Thoracic aorta (tissue), 2 donors: ENCODE results near the gene SCGN. TPM values are rescaled to one million over a fixed set of nuclear protein-coding genes. Genes with fewer than 3 reads are reported as not detected.

Source experiments
- ATAC-seq: fragments of 150-250 bp; one replicate; pipeline ENCODE4 v1.8.0; 2017; ENCODE audit warnings: low read depth; ENCODE audit not compliant: insufficient number of reproducible peaks, low FRiP score
- DNase-seq: peaks from one replicate; pipeline ENCODE4 v3.0.0-alpha.2; 2020; ENCODE audit warnings: low spot score
- H3K27ac ChIP-seq, 2 donors: fragments of 200-600 bp; sonication (generic); 1 replicate in 1 of 2; 2 replicates in 1 of 2; pipeline ENCODE4 v1.5.1; 2016; ENCODE audit warnings: mild to moderate bottlenecking in 2 of 2, moderate library complexity in 2 of 2
- H3K27me3 ChIP-seq: fragments of 200-600 bp; sonication (generic); replicated peaks from 2 replicates; pipeline ENCODE4 v1.6.0; 2016; ENCODE audit warnings: mild to moderate bottlenecking; ENCODE audit not compliant: insufficient read depth
- H3K36me3 ChIP-seq: fragments of 200-600 bp; sonication (generic); one replicate; pipeline ENCODE4 v1.5.1; 2016
- H3K4me1 ChIP-seq, 2 donors: fragments of 200-600 bp; sonication (generic); 1 replicate in 1 of 2; 2 replicates in 1 of 2; pipeline versions ENCODE4 v1.5.1 to v1.6.0; 2016; ENCODE audit warnings: low read depth in 2 of 2, mild to moderate bottlenecking in 1 of 2; ENCODE audit not compliant: control insufficient read depth in 1 of 2
- H3K4me3 ChIP-seq: fragments of 200-600 bp; sonication (generic); 2 replicates; pipeline ENCODE4 v1.5.1; 2016; ENCODE audit warnings: mild to moderate bottlenecking
- H3K9me3 ChIP-seq: fragments of 200-600 bp; sonication (generic); 2 replicates; pipeline ENCODE4 v1.5.1; 2016
- total RNA-seq, 2 donors: library from RNA; depleted of rRNA; stranded (reverse); fragments of >200 nt; gene quantifications; one replicate each; pipeline versions ENCODE4 v1.1.0 to v1.2.3, GENCODE V29; 2016
- TF ChIP-seq, protein P1 (sequence below): fragments of 200-600 bp; sonication (generic); IDR thresholded peaks from one replicate; pipeline ENCODE4 v1.5.1; 2019; ENCODE audit warnings: antibody characterized with exemption

The SCGN gene
- total RNA-seq, 2 donors from 2014 or later = 1.4 to 4.5 TPM

GRCh38 chr6:25726122-25726911 lies 74.3 kb downstream of the SCGN start:
- no peaks in the 10 kb centered on the region for H3K36me3 ChIP-seq
- peaks cover 0 to 7% of the 10 kb centered on the region in 2 donors for H3K4me1 ChIP-seq
- TF ChIP-seq, protein P1, sequence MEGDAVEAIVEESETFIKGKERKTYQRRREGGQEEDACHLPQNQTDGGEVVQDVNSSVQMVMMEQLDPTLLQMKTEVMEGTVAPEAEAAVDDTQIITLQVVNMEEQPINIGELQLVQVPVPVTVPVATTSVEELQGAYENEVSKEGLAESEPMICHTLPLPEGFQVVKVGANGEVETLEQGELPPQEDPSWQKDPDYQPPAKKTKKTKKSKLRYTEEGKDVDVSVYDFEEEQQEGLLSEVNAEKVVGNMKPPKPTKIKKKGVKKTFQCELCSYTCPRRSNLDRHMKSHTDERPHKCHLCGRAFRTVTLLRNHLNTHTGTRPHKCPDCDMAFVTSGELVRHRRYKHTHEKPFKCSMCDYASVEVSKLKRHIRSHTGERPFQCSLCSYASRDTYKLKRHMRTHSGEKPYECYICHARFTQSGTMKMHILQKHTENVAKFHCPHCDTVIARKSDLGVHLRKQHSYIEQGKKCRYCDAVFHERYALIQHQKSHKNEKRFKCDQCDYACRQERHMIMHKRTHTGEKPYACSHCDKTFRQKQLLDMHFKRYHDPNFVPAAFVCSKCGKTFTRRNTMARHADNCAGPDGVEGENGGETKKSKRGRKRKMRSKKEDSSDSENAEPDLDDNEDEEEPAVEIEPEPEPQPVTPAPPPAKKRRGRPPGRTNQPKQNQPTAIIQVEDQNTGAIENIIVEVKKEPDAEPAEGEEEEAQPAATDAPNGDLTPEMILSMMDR = no peak
- no peak overlapping the region for H3K27ac ChIP-seq
- no peaks in the 10 kb centered on the region for H3K27me3 ChIP-seq
- H3K9me3 ChIP-seq = no peaks in the 10 kb centered on the region
- ATAC-seq (no peak), DNase-seq (no peak)
- no peak overlapping the region for H3K4me3 ChIP-seq

DNA sequence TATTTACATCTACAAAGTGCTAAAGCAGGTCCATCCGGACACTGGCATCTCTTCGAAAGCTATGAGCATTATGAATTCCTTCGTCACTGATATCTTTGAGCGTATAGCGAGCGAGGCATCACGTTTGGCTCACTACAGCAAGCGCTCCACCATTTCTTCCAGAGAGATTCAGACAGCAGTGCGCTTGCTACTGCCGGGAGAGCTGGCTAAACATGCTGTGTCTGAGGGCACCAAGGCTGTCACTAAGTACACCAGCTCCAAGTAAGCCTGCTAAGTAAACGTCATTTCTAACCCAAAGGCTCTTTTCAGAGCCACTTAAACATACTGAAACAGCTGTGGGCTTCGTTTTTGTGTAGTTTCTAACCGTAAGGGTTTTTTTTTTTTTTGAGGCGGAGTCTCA lies 75.0 kb downstream of the SCGN start:
- no peaks in the 10 kb centered on the region for H3K9me3 ChIP-seq
- TF ChIP-seq, protein P1 = no peak
- ATAC-seq = no peak
- no peak overlapping the region for H3K27ac ChIP-seq
- no peaks in the 10 kb centered on the region for H3K36me3 ChIP-seq
- H3K4me3 ChIP-seq = no peak overlapping the region
- no peak for DNase-seq
- H3K27me3 ChIP-seq = no peaks in the 10 kb centered on the region
- H3K4me1 ChIP-seq = peaks cover 0 to 14% of the 10 kb centered on the region in 2 donors

DNA sequence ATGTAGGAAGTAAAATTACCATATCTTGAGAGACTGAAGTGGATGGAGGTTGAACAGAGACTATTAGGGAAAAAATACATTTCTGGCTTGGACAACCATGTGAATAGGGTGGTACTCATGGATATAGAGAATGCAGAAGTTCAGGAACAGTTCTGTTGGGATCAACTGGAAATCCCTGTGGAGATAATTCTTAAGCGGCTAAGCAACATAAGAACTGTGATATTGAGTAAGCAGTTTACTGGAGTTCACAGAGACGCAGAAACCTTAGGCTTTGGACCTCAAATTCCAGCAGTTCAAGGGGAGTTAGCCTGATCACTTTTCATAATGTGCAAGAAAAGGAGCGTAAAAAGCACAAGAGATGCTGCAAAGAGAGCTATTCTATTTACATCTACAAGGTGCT lies 78.9 kb downstream of the SCGN start:
- Histone ChIP-seq H3K4me3 (no peak overlapping the region), H3K4me1 (peaks cover 0 to 14% of the 10 kb centered on the region in 2 donors), H3K9me3 (no peaks in the 10 kb centered on the region), H3K36me3 (no peaks in the 10 kb centered on the region), H3K27ac (no peak overlapping the region), H3K27me3 (no peaks in the 10 kb centered on the region)
- ATAC-seq (no peak), DNase-seq (no peak)
- TF ChIP-seq, protein P1 = no peak

- Histone ChIP-seq H3K4me1 (peaks cover 0 to 14% of the 10 kb centered on the region in 2 donors), H3K27ac (no peak overlapping the region), H3K4me3 (no peak overlapping the region), H3K27me3 (no peaks in the 10 kb centered on the region), H3K9me3 (no peaks in the 10 kb centered on the region), H3K36me3 (no peaks in the 10 kb centered on the region)
- DNase-seq (no peak), ATAC-seq (no peak)
- TF ChIP-seq, protein P1 = no peak
Measured at GRCh38 chr6:25731721-25732120, 79.7 kb downstream of the SCGN start.

DNA sequence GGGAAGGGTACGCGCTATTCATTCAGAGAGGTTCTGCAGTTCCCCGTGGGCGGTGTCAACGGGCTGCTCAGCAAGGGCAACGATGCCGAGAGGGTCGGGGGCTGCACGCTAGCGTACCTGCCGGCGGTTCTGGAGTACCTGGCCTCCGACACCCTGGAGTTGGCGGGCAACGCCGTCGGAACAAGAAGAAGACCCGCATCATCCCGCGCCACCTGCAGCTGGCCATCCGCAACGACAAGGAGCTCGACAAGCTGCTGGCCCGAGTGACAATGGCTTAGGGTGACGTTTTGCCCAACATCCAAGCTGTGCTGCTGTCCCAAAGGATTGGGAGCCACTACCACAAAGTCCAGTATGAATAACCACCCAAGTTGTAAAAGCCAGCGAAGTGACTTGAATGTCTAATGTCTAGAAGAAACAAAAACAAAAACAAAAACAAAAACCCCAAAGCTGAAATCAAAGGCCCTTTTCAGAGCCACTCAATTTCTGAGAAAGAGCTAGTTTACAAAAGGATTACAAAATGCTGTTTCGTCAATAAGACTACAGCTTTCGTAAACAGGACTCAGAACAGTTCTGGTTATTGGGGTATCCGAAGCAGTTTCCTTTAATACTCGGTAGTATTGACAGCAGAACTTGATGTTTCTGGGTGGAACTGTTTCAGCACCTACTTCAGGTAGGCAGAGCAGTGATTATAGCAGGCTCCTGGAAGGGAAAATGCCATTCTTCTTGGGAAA lies 80.6 kb downstream of the SCGN start:
- no peak overlapping the region for H3K4me3 ChIP-seq
- peaks cover 0 to 14% of the 10 kb centered on the region in 2 donors for H3K4me1 ChIP-seq
- DNase-seq (no peak), ATAC-seq (no peak)
- no peaks in the 10 kb centered on the region for H3K9me3 ChIP-seq
- H3K27ac ChIP-seq = no peak overlapping the region
- TF ChIP-seq, protein P1 = no peak
- no peaks in the 10 kb centered on the region for H3K36me3 ChIP-seq
- no peaks in the 10 kb centered on the region for H3K27me3 ChIP-seq
